MM.1S (cell line): Measurements from ENCODE around the gene HPSE2.

Experiments used
- DNase-seq: peaks from one replicate; pipeline ENCODE4 v3.0.0-alpha.2; 2015
- H2AFZ ChIP-seq: fragments of 300-600 bp; sonication (generic); 2 replicates; pipeline ENCODE4 v1.6.0; 2016; ENCODE audit warnings: antibody characterized with exemption, low read length
- H3F3A ChIP-seq: fragments of 300-600 bp; sonication (generic); 2 replicates; pipeline ENCODE4 v1.6.1; 2016; ENCODE audit warnings: mild to moderate bottlenecking, antibody characterized with exemption, low read length, moderate library complexity, mixed read lengths; ENCODE audit not compliant: insufficient read depth
- H3K27ac ChIP-seq: fragments of 300-600 bp; sonication (generic); 2 replicates; pipeline ENCODE4 v1.5.1; 2016; ENCODE audit warnings: mild to moderate bottlenecking, low read length
- H3K27me3 ChIP-seq: fragments of 300-600 bp; sonication (generic); replicated peaks from 2 replicates; pipeline ENCODE4 v1.6.0; 2016; ENCODE audit warnings: low read length; ENCODE audit not compliant: insufficient read depth
- H3K36me3 ChIP-seq: fragments of 300-600 bp; sonication (generic); replicated peaks from 2 replicates; pipeline ENCODE4 v1.6.1; 2016; ENCODE audit warnings: mild to moderate bottlenecking, low read length, mixed read lengths; ENCODE audit not compliant: insufficient read depth
- H3K4me1 ChIP-seq: fragments of 300-600 bp; sonication (generic); 2 replicates; pipeline ENCODE4 v1.6.1; 2016; ENCODE audit warnings: low read length, mixed read lengths
- H3K4me2 ChIP-seq: fragments of 300-600 bp; sonication (generic); 2 replicates; pipeline ENCODE4 v1.6.0; 2016; ENCODE audit warnings: low read depth, low read length
- H3K4me3 ChIP-seq: fragments of 300-600 bp; sonication (generic); 2 replicates; pipeline ENCODE4 v1.5.1; 2016; ENCODE audit warnings: low read length, mixed read lengths
- H3K79me2 ChIP-seq: fragments of 300-600 bp; sonication (generic); 2 replicates; pipeline ENCODE4 v1.6.1; 2016; ENCODE audit warnings: mixed run types, low read length, mixed read lengths
- H3K9ac ChIP-seq: fragments of 300-600 bp; sonication (generic); 2 replicates; pipeline ENCODE4 v1.6.1; 2016; ENCODE audit warnings: low read length, mixed read lengths
- H3K9me2 ChIP-seq: fragments of 300-600 bp; sonication (generic); replicated peaks from 2 replicates; pipeline ENCODE4 v1.6.1; 2016; ENCODE audit warnings: mild to moderate bottlenecking, low read length, mixed read lengths; ENCODE audit not compliant: insufficient read depth
- H3K9me3 ChIP-seq: fragments of 300-600 bp; sonication (generic); replicated peaks from 2 replicates; pipeline ENCODE4 v1.6.1; 2016; ENCODE audit warnings: mild to moderate bottlenecking, low read length, mixed read lengths; ENCODE audit not compliant: insufficient read depth
- H4K20me1 ChIP-seq: fragments of 300-600 bp; sonication (generic); 2 replicates; pipeline ENCODE4 v1.6.1; 2016; ENCODE audit warnings: mild to moderate bottlenecking, low read length, moderate library complexity, mixed read lengths; ENCODE audit not compliant: insufficient read depth
- EZH2 ChIP-seq: fragments of 300-600 bp; sonication (generic); optimal IDR thresholded peaks from 2 replicates; pipeline ENCODE3; 2017; ENCODE audit warnings: low read depth, mild to moderate bottlenecking, antibody characterized with exemption, low read length, mixed read lengths
- EZH2phosphoT487 ChIP-seq: fragments of 300-600 bp; sonication (generic); IDR thresholded peaks from 2 replicates; pipeline ENCODE4 v1.6.1; 2018; ENCODE audit warnings: antibody characterized with exemption, low read length
- TF ChIP-seq, protein P1 (sequence below): fragments of 300-600 bp; sonication (generic); IDR thresholded peaks from 2 replicates; pipeline ENCODE4 v1.5.1; 2016; ENCODE audit warnings: antibody characterized with exemption, low read length, mixed read lengths

Gene HPSE2

DNA sequence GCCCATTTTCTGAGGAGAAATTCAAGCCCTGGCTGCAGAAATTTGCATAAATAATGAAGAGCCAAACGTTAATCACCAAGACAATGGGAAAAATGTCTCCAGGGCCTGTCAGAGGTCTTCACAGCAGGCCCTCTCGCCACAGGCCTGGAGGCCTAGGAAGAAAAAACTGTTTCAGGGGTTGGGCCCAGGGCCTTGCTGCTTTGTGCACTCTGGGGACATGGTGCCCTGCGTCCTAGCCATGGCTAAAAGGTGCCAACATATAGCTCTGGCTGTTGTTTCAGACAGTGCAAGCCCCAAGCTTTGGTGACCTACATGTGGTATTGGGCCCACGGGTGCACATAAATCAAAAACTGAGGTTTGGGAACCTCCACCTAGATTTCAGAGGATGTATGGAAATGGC is 796.9 kb downstream of the HPSE2 start:
- H3K79me2 ChIP-seq: peaks cover 14% of the 10 kb centered on the region
- no peaks in the 10 kb centered on the region for H3K9me2 ChIP-seq
- no peak overlapping the region for H3K4me2 ChIP-seq
- no peaks in the 10 kb centered on the region for H3K27me3 ChIP-seq
- H3K9ac ChIP-seq: no peak overlapping the region
- H4K20me1 ChIP-seq: no peaks in the 10 kb centered on the region
- H3K4me3 ChIP-seq: no peak overlapping the region
- H3F3A ChIP-seq: no peaks in the 10 kb centered on the region
- H2AFZ ChIP-seq: no peak overlapping the region
- no peaks in the 10 kb centered on the region for H3K4me1 ChIP-seq
- no peak overlapping the region for H3K27ac ChIP-seq
- no peaks in the 10 kb centered on the region for H3K9me3 ChIP-seq
- peaks cover 4% of the 10 kb centered on the region; the same call in 1 of the 2 replicates for H3K36me3 ChIP-seq
- no peak for TF ChIP-seq EZH2phosphoT487
- TF ChIP-seq, protein P1, sequence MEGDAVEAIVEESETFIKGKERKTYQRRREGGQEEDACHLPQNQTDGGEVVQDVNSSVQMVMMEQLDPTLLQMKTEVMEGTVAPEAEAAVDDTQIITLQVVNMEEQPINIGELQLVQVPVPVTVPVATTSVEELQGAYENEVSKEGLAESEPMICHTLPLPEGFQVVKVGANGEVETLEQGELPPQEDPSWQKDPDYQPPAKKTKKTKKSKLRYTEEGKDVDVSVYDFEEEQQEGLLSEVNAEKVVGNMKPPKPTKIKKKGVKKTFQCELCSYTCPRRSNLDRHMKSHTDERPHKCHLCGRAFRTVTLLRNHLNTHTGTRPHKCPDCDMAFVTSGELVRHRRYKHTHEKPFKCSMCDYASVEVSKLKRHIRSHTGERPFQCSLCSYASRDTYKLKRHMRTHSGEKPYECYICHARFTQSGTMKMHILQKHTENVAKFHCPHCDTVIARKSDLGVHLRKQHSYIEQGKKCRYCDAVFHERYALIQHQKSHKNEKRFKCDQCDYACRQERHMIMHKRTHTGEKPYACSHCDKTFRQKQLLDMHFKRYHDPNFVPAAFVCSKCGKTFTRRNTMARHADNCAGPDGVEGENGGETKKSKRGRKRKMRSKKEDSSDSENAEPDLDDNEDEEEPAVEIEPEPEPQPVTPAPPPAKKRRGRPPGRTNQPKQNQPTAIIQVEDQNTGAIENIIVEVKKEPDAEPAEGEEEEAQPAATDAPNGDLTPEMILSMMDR: no peak
- no peak for TF ChIP-seq EZH2
- DNase-seq: no peak

DNA sequence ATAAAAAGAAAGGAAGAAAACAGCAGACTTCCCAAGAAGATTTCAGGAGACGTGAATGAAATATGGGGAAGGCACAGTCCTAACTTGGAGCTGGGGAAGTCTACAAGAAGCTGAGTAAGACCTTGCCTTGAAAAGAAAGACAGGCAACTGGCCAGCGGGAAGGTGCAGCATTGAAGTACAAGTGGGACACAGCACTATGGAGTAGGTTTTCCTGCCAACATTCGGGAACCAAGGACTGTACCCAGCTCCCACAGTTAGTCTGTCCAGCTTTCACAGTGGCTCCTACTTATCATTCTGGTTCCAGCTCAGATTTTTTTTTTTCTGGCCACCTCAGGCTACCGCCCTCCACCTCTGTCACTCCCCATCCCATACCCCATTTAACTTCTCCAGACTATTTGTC is 798.9 kb downstream of the HPSE2 start:
- 0 out of 2 replicates have a peak, but pooled peaks cover 5% of the 10 kb centered on the region for H3K4me1 ChIP-seq
- peaks cover 7% of the 10 kb centered on the region; the same call in 1 of the 2 replicates for H3K36me3 ChIP-seq
- no peaks in the 10 kb centered on the region for H4K20me1 ChIP-seq
- DNase-seq: no peak
- H3F3A ChIP-seq: no peaks in the 10 kb centered on the region
- no peak overlapping the region for H3K4me2 ChIP-seq
- H3K9me2 ChIP-seq: no peaks in the 10 kb centered on the region
- H3K79me2 ChIP-seq: 0 out of 2 replicates have a peak, but pooled peaks cover 5% of the 10 kb centered on the region
- no peak overlapping the region for H3K4me3 ChIP-seq
- H3K9me3 ChIP-seq: no peaks in the 10 kb centered on the region
- H2AFZ ChIP-seq: no peak overlapping the region
- no peak overlapping the region for H3K27ac ChIP-seq
- TF ChIP-seq EZH2 (no peak), EZH2phosphoT487 (no peak)
- TF ChIP-seq, protein P1: no peak
- no peaks in the 10 kb centered on the region for H3K27me3 ChIP-seq
- no peak overlapping the region for H3K9ac ChIP-seq

DNA sequence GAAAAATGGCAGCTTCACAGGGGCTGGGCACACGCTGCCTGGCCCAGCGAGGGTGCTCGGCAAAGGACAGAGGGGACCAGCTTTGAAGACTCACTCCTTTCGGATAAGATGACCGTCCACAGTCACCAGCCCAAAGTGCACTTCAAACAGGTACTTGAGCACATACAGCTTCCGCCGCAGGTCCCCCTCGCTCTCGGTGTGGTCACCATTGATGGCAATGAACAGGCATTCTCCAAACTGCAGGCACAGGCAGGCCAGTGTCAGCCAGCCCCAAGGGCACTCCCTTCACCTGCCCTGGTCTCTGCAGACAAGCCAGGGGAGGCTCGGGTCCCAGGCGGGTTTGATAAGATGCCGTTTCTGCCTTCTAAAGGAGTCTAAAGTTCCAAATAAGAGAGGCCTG is 800.5 kb downstream of the HPSE2 start:
- H3F3A ChIP-seq: no peaks in the 10 kb centered on the region
- H3K4me1 ChIP-seq: 0 out of 2 replicates have a peak, but pooled peaks cover 5% of the 10 kb centered on the region
- H3K36me3 ChIP-seq: peaks cover 7% of the 10 kb centered on the region; the same call in 1 of the 2 replicates
- no peak overlapping the region for H3K27ac ChIP-seq
- no peak for TF ChIP-seq EZH2phosphoT487
- no peak for TF ChIP-seq EZH2
- H3K4me3 ChIP-seq: no peak overlapping the region
- no peak overlapping the region for H2AFZ ChIP-seq
- no peaks in the 10 kb centered on the region for H4K20me1 ChIP-seq
- H3K9me3 ChIP-seq: no peaks in the 10 kb centered on the region
- H3K9me2 ChIP-seq: no peaks in the 10 kb centered on the region
- H3K79me2 ChIP-seq: 0 out of 2 replicates have a peak, but pooled peaks cover 4% of the 10 kb centered on the region
- no peak for DNase-seq
- no peak overlapping the region for H3K9ac ChIP-seq
- H3K4me2 ChIP-seq: no peak overlapping the region
- H3K27me3 ChIP-seq: no peaks in the 10 kb centered on the region
